SK-N-SH (cell line): ENCODE data around the gene ZNF490. TPM values are rescaled to one million over a fixed set of nuclear protein-coding genes. Genes with fewer than 3 reads are reported as not detected.

ENCODE experiments used
- polyA plus RNA-seq, 3 experiments: library from polyadenylated mRNA; depleted of rRNA; stranded (reverse); fragments of >200 nt; gene quantifications; 2 replicates each; pipeline ENCODE4 v1.2.3, GENCODE V29; 2012

The ZNF490 gene
- polyA plus RNA-seq, 1 of the 3 experiments (the other 2 are of a cell fraction): 1.3 TPM

Other genes with a start within 250 kb of the ZNF490 start
- 0.43 and 0.70 TPM in 2 replicates for gene ZNF442, start 245.1 kb downstream of the ZNF490 start, polyA plus RNA-seq (2012; rRNA removed)
- 0.99 and 1.5 TPM in 2 replicates for gene ZNF799, start 209.5 kb downstream of the ZNF490 start, polyA plus RNA-seq (2012; rRNA removed)
- gene ZNF443, start 169.8 kb downstream of the ZNF490 start, polyA plus RNA-seq (2012; rRNA removed): 0.92 and 1.5 TPM in 2 replicates
- gene ZNF709, start 126.0 kb downstream of the ZNF490 start, polyA plus RNA-seq (2012; rRNA removed): 0.64 and 0.99 TPM in 2 replicates
- gene ZNF564, start 59.3 kb downstream of the ZNF490 start, polyA plus RNA-seq (2012; rRNA removed): 1.3 TPM in 2 replicates
- gene ZNF791, start 107 bp upstream of the ZNF490 start, polyA plus RNA-seq (2012; rRNA removed): 8.9 and 9.3 TPM in 2 replicates
- 43.2 and 47.0 TPM in 2 replicates for gene MAN2B1, start 55.9 kb upstream of the ZNF490 start, polyA plus RNA-seq (2012; rRNA removed)
- 12.8 and 18.2 TPM in 2 replicates for gene WDR83, start 56.0 kb upstream of the ZNF490 start, polyA plus RNA-seq (2012; rRNA removed)
- gene DHPS, start 71.1 kb upstream of the ZNF490 start, polyA plus RNA-seq (2012; rRNA removed): 179 and 192 TPM in 2 replicates
- not detected in 2 replicates for gene GNG14, start 77.2 kb upstream of the ZNF490 start, polyA plus RNA-seq (2012; rRNA removed)
- gene FBXW9, start 85.8 kb upstream of the ZNF490 start, polyA plus RNA-seq (2012; rRNA removed): 25.9 and 26.6 TPM in 2 replicates
- 82.4 and 112 TPM in 2 replicates for gene TNPO2, start 113.1 kb upstream of the ZNF490 start, polyA plus RNA-seq (2012; rRNA removed)
- gene TRIR, start 123.9 kb upstream of the ZNF490 start, polyA plus RNA-seq (2012; rRNA removed): 294 and 466 TPM in 2 replicates
- gene GET3, start 126.7 kb upstream of the ZNF490 start, polyA plus RNA-seq (2012; rRNA removed): 250 and 264 TPM in 2 replicates
- gene BEST2, start 141.0 kb upstream of the ZNF490 start, polyA plus RNA-seq (2012; rRNA removed): not detected in 2 replicates
- 23.9 and 33.0 TPM in 2 replicates for gene HOOK2, start 164.7 kb upstream of the ZNF490 start, polyA plus RNA-seq (2012; rRNA removed)
- 165 and 224 TPM in 2 replicates for gene JUNB, start 180.7 kb upstream of the ZNF490 start, polyA plus RNA-seq (2012; rRNA removed)
- gene PRDX2, start 191.0 kb upstream of the ZNF490 start, polyA plus RNA-seq (2012; rRNA removed): 215 and 341 TPM in 2 replicates
- gene THSD8, start 191.3 kb upstream of the ZNF490 start, polyA plus RNA-seq (2012; rRNA removed): not detected in 2 replicates
- gene RNASEH2A, start 195.8 kb upstream of the ZNF490 start, polyA plus RNA-seq (2012; rRNA removed): 35.2 and 48.1 TPM in 2 replicates
- gene RTBDN, start 223.8 kb upstream of the ZNF490 start, polyA plus RNA-seq (2012; rRNA removed): 0.47 and 0.72 TPM in 2 replicates
- 4.3 and 9.7 TPM in 2 replicates for gene MAST1, start 227.7 kb upstream of the ZNF490 start, polyA plus RNA-seq (2012; rRNA removed)